Measurements from ENCODE around the gene UBE3B.

DNA sequence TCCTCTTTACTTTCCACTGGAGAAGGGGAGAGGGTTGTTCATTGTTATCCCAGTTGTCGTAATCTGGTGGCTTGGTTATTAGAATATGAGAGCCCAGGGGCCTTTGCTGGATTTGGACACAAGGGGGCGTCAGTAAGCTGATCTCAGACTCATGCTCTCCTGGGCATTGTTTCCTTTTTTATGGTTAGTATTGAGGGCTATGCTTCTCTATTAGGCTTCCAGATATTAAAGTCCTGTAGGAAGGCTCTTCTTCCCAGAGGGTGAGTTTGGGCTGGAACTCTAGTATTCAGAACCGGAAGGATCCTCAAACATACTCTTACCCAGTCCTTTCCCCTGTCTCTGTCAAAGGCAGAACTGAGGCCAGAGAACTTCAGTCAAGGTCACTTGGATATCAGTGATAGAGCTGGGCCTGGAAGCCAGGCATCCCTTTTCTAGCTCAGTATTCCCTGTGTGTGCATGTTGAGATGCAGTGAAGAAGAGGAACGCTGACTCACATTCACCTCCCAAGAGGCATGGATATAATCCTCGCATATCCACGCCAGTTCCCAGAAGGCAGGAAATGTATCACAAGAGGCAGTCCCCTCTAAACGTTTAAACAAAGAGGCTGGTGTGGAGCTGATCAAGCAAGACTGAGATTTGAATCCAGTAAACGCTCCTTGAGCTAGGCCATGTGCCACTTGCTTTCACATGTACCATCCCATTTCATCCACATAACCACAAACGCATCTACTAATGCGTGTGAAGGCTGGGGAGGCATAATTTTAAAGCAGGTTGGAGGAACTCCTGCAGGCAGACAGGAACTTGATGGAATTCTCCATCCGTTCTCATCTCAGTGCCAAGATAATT lies 41.6 kb downstream of the UBE3B start:
- no peak for TF ChIP-seq POLR2A (IDR thresholded peaks at IDR 0.05)
- TF ChIP-seq, protein P1, sequence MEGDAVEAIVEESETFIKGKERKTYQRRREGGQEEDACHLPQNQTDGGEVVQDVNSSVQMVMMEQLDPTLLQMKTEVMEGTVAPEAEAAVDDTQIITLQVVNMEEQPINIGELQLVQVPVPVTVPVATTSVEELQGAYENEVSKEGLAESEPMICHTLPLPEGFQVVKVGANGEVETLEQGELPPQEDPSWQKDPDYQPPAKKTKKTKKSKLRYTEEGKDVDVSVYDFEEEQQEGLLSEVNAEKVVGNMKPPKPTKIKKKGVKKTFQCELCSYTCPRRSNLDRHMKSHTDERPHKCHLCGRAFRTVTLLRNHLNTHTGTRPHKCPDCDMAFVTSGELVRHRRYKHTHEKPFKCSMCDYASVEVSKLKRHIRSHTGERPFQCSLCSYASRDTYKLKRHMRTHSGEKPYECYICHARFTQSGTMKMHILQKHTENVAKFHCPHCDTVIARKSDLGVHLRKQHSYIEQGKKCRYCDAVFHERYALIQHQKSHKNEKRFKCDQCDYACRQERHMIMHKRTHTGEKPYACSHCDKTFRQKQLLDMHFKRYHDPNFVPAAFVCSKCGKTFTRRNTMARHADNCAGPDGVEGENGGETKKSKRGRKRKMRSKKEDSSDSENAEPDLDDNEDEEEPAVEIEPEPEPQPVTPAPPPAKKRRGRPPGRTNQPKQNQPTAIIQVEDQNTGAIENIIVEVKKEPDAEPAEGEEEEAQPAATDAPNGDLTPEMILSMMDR (IDR thresholded peaks at IDR 0.05), result peak; percentile 57 to 81 (median 72)
- TF ChIP-seq POLR2AphosphoS5 (IDR thresholded peaks at IDR 0.05), result no peak

Data from prostate gland (tissue), 2 donors.